K562 (cell line): ENCODE measurements around the gene CNOT10. TPM values are rescaled to one million over a fixed set of nuclear protein-coding genes. Genes with fewer than 3 reads are reported as not detected.

Experiments used
- BCOR ChIP-seq: fragments of 450-650 bp; IDR thresholded peaks from 2 replicates; pipeline ENCODE4 v1.6.1; 2016
- BRD9 ChIP-seq: fragments of 450-650 bp; IDR thresholded peaks from 2 replicates; pipeline ENCODE4 v1.6.1; 2018; ENCODE audit warnings: low read depth; ENCODE audit not compliant: partially characterized antibody
- CAMTA2 ChIP-seq: fragments of 250-450 bp; sonication (Bioruptor Pico); conservative IDR thresholded peaks from 2 replicates; pipeline ENCODE4 v1.5.1; 2022
- CBFB ChIP-seq: sonication (generic); formaldehyde crosslinking; IDR thresholded peaks from 2 replicates; pipeline ENCODE4 v1.4.0; 2020; ENCODE audit warnings: mild to moderate bottlenecking, missing genetic modification reagents
- CHCHD3 ChIP-seq: fragments of 250-450 bp; sonication (Bioruptor Pico); IDR thresholded peaks from 2 replicates; pipeline ENCODE4 v2.1.2; 2022; ENCODE audit warnings: mild to moderate bottlenecking
- ELK1 ChIP-seq: sonication (generic); formaldehyde crosslinking; IDR thresholded peaks from 2 replicates; pipeline ENCODE4 v1.8.1; 2022; ENCODE audit warnings: missing genetic modification reagents
- GTF2B ChIP-seq: IDR thresholded peaks from 2 replicates; pipeline ENCODE4 v1.6.1; 2011; ENCODE audit not compliant: insufficient read length; ENCODE audit errors: extremely low read depth
- HDAC1 ChIP-seq, 2 experiments: fragments of 450-650 bp; IDR thresholded peaks; 2 replicates each; pipeline ENCODE4 v1.6.1; 2016 to 2017; ENCODE audit warnings: inconsistent platforms in 1 of 2, mild to moderate bottlenecking in 1 of 2, moderate library complexity in 1 of 2
- NCOA1 ChIP-seq: fragments of 450-650 bp; IDR thresholded peaks from 2 replicates; pipeline ENCODE4 v1.6.1; 2016; ENCODE audit warnings: low read depth
- NEUROD1 ChIP-seq: fragments of 150-350 bp; IDR thresholded peaks from 2 replicates; pipeline ENCODE4 v1.6.1; 2014; ENCODE audit warnings: borderline replicate concordance, low read length, low read depth; ENCODE audit not compliant: partially characterized antibody
- NFXL1 ChIP-seq: fragments of 450-650 bp; formaldehyde crosslinking; IDR thresholded peaks from 2 replicates; pipeline ENCODE4 v1.4.0; 2021; ENCODE audit warnings: mild to moderate bottlenecking
- RBM17 ChIP-seq: fragments of 200-400 bp; formaldehyde crosslinking; IDR thresholded peaks from 2 replicates; pipeline ENCODE4 v1.6.1; 2017; ENCODE audit warnings: low read depth, mild to moderate bottlenecking, low read length, borderline replicate concordance
- SIRT6 ChIP-seq: IDR thresholded peaks from one replicate; pipeline ENCODE4 v1.6.1; 2012; ENCODE audit warnings: low read depth, mild to moderate bottlenecking, control low read depth, inconsistent platforms, low read length, moderate library complexity
- SP1 ChIP-seq: sonication (generic); formaldehyde crosslinking; IDR thresholded peaks from 2 replicates; pipeline ENCODE4 v1.8.1; 2022; ENCODE audit warnings: mild to moderate bottlenecking, missing genetic modification reagents
- ZNF121 ChIP-seq: sonication (generic); formaldehyde crosslinking; conservative IDR thresholded peaks from 2 replicates; pipeline ENCODE4 v1.8.0; 2022; ENCODE audit warnings: missing genetic modification reagents
- ZNF143 ChIP-seq: sonication (generic); formaldehyde crosslinking; IDR thresholded peaks from 2 replicates; pipeline ENCODE4 v1.9.0; 2022; ENCODE audit warnings: mild to moderate bottlenecking, missing genetic modification reagents
- ZNF146 ChIP-seq: IDR thresholded peaks from one replicate; pipeline ENCODE4 v1.6.1; 2018; ENCODE audit warnings: missing compliant biosample characterization; ENCODE audit not compliant: unreplicated experiment
- ZNF518B ChIP-seq: fragments of 250-450 bp; sonication (Bioruptor Pico); IDR thresholded peaks from 2 replicates; pipeline ENCODE4 v1.5.0; 2021; ENCODE audit warnings: mild to moderate bottlenecking, moderate library complexity
- ZNF780A ChIP-seq: fragments of 250-450 bp; sonication (Bioruptor Pico); IDR thresholded peaks from 2 replicates; pipeline ENCODE4 v1.5.0; 2021; ENCODE audit warnings: mild to moderate bottlenecking
- ZSCAN29 ChIP-seq: fragments of 450-650 bp; IDR thresholded peaks from 2 replicates; pipeline ENCODE4 v1.6.1; 2017
- polyA plus RNA-seq, 8 experiments: library from polyadenylated mRNA; depleted of rRNA in 4 of 8; stranded (reverse) in 5 of 8; unstranded in 3 of 8; fragments of >200 nt; fragmentation: Nextera tagmentation in 2 of 8; fragmentation: Illumina TruSeq in 1 of 8; extraction: Ambion mirVana in 2 of 8; extraction: Trizol in 1 of 8; gene quantifications; 2 replicates each; pipeline versions ENCODE4 v1.2.1 to v1.2.3, GENCODE V29; 2011 to 2014; ENCODE audit warnings: inconsistent platforms in 1 of 8, missing spikeins in 1 of 8
- total RNA-seq, 7 experiments: library from RNA; depleted of rRNA in 6 of 7; stranded (reverse); fragments of >200 nt in 6 of 7; fragmentation: Illumina TruSeq in 2 of 7; extraction: Trizol in 2 of 7; gene quantifications; 2 replicates each; pipeline versions ENCODE4 v1.2.1 to v1.2.3, GENCODE V29; 2011 to 2021; ENCODE audit warnings: low replicate concordance in 1 of 7
- TF ChIP-seq, protein P1 (sequence below): IDR thresholded peaks from 2 replicates; pipeline ENCODE4 v1.6.1; 2014; ENCODE audit warnings: antibody characterized with exemption
- TF ChIP-seq, protein P2 (sequence below): fragments of 450-650 bp; conservative IDR thresholded peaks from 2 replicates; pipeline ENCODE4 v1.6.1; 2016; ENCODE audit warnings: missing genetic modification characterization, low read depth, mild to moderate bottlenecking, control low read depth, missing compliant biosample characterization

Gene CNOT10
- total and polyA plus RNA-seq, 9 of the 15 experiments (the other 6 are each of a cell fraction or from before 2014, with no cell fraction given): 35.7 to 114 (median 81.9) TPM

GRCh38 chr3:32684800-32685542 lies at the start of gene CNOT10 (continued):
- TF ChIP-seq, protein P1, sequence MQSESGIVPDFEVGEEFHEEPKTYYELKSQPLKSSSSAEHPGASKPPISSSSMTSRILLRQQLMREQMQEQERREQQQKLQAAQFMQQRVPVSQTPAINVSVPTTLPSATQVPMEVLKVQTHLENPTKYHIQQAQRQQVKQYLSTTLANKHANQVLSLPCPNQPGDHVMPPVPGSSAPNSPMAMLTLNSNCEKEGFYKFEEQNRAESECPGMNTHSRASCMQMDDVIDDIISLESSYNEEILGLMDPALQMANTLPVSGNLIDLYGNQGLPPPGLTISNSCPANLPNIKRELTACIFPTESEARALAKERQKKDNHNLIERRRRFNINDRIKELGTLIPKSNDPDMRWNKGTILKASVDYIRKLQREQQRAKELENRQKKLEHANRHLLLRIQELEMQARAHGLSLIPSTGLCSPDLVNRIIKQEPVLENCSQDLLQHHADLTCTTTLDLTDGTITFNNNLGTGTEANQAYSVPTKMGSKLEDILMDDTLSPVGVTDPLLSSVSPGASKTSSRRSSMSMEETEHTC: no peak
- TF ChIP-seq ZNF518B (no peak), GTF2B (no peak), ZNF146 (CRISPR knock-in tag) (no peak), HDAC1 (IDR thresholded peaks at IDR 0.05) (peak in 1 of 2 experiments; percentile 95; a peak in 2 of 4 replicates), SP1 (CRISPR knock-in tag) (peak; percentile 89), CBFB (CRISPR knock-in tag) (no peak), ZNF780A (CRISPR knock-in tag) (no peak), BCOR (no peak), NCOA1 (peak; percentile 70), NEUROD1 (no peak), ZNF143 (no peak), NFXL1 (CRISPR knock-in tag) (peak; percentile 34; the same call in 1 of the 2 replicates), RBM17 (no peak), ELK1 (no peak), ZSCAN29 (no peak), BRD9 (no peak), CAMTA2 (CRISPR knock-in tag) (no peak; the same call in 1 of the 2 replicates), CHCHD3 (CRISPR knock-in tag) (no peak), SIRT6 (no peak), ZNF121 (CRISPR knock-in tag) (no peak)
- TF ChIP-seq, protein P2, sequence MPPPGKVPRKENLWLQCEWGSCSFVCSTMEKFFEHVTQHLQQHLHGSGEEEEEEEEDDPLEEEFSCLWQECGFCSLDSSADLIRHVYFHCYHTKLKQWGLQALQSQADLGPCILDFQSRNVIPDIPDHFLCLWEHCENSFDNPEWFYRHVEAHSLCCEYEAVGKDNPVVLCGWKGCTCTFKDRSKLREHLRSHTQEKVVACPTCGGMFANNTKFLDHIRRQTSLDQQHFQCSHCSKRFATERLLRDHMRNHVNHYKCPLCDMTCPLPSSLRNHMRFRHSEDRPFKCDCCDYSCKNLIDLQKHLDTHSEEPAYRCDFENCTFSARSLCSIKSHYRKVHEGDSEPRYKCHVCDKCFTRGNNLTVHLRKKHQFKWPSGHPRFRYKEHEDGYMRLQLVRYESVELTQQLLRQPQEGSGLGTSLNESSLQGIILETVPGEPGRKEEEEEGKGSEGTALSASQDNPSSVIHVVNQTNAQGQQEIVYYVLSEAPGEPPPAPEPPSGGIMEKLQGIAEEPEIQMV (tag): no peak
